CD4-positive, alpha-beta T cell treated with Interleukin-6 for 4 hours (primary cell): ENCODE measurements around the gene ARHGAP35.
"Not testable (repeated sequence)": the region's sequence is repeated elsewhere in the genome, so short reads cannot be mapped to it uniquely, and the experiment has no call there.

Source experiments
- DNase-seq: peaks from one replicate; pipeline ENCODE4 v3.0.0-alpha.2; 2020; ENCODE audit warnings: mixed read lengths

Gene ARHGAP35

GRCh38 chr19:46845959-46846459, 14.8 kb upstream of the ARHGAP35 start:
- DNase-seq, result no peak

GRCh38 chr19:46847528-46847927, 13.3 kb upstream of the ARHGAP35 start:
- no peak for DNase-seq

- no peak for DNase-seq
These were observed 12.4 kb upstream of the ARHGAP35 start for GRCh38 chr19:46848389-46848788.

- no peak for DNase-seq
These were observed 11.2 kb upstream of the ARHGAP35 start for GRCh38 chr19:46849610-46850009.

GRCh38 chr19:46850228-46851203, 10.3 kb upstream of the ARHGAP35 start, which contains the start of gene AP2S1:
TSS of gene AP2S1 (minus strand) at chr19:46850846. CDS start at chr19:46850766, 80 bp downstream.
- DNase-seq, result peak; percentile 92

- DNase-seq, result no peak
These were observed 8.0 kb upstream of the ARHGAP35 start for GRCh38 chr19:46852830-46853229.

GRCh38 chr19:46854698-46855097, 6.1 kb upstream of the ARHGAP35 start:
- not testable (repeated sequence) for DNase-seq

GRCh38 chr19:46856062-46857022, 4.5 kb upstream of the ARHGAP35 start:
- DNase-seq, result peak; percentile 95

GRCh38 chr19:46859637-46860124, 1.1 kb upstream of the ARHGAP35 start:
- no peak for DNase-seq

GRCh38 chr19:46860125-46860845, 512 bp upstream of the ARHGAP35 start:
- DNase-seq, result peak; percentile 97

GRCh38 chr19:46861691-46862502, 1.1 kb downstream of the ARHGAP35 start:
- DNase-seq, result peak; percentile 6

- DNase-seq, result no peak
These were observed 1.7 kb downstream of the ARHGAP35 start for GRCh38 chr19:46862503-46862834.

- DNase-seq, result no peak
These were observed 2.3 kb downstream of the ARHGAP35 start for GRCh38 chr19:46862974-46863632.

GRCh38 chr19:46863818-46864629, 3.2 kb downstream of the ARHGAP35 start:
- DNase-seq, result no peak

- no peak for DNase-seq
These were observed 5.8 kb downstream of the ARHGAP35 start for GRCh38 chr19:46866407-46867136.

GRCh38 chr19:46867170-46867569, 6.4 kb downstream of the ARHGAP35 start:
- no peak for DNase-seq

- no peak for DNase-seq
These were observed 7.4 kb downstream of the ARHGAP35 start for GRCh38 chr19:46868025-46868802.

- not testable (repeated sequence) for DNase-seq
These were observed 10.4 kb downstream of the ARHGAP35 start for GRCh38 chr19:46871173-46871572.
